ENCODE measurements around the gene PIEZO2.
A peak's percentile ranks its signal among the peaks of the same experiment; 100 is the strongest.

GRCh38 chr18:11042247-11042646 is 107.1 kb downstream of the PIEZO2 start:
- TF ChIP-seq, protein P1, sequence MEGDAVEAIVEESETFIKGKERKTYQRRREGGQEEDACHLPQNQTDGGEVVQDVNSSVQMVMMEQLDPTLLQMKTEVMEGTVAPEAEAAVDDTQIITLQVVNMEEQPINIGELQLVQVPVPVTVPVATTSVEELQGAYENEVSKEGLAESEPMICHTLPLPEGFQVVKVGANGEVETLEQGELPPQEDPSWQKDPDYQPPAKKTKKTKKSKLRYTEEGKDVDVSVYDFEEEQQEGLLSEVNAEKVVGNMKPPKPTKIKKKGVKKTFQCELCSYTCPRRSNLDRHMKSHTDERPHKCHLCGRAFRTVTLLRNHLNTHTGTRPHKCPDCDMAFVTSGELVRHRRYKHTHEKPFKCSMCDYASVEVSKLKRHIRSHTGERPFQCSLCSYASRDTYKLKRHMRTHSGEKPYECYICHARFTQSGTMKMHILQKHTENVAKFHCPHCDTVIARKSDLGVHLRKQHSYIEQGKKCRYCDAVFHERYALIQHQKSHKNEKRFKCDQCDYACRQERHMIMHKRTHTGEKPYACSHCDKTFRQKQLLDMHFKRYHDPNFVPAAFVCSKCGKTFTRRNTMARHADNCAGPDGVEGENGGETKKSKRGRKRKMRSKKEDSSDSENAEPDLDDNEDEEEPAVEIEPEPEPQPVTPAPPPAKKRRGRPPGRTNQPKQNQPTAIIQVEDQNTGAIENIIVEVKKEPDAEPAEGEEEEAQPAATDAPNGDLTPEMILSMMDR (IDR thresholded peaks at IDR 0.05 in 8 of 11, conservative IDR thresholded peaks at IDR 0.05 in 3 of 11): no peak
- TF ChIP-seq POLR2AphosphoS5 (IDR thresholded peaks at IDR 0.05): peak in 1 of 3 donors; percentile 33

Measured in spleen (tissue), 7 donors.